ENCODE results near the gene IFNA17.
"Not testable (repeated sequence)": the region's sequence is repeated elsewhere in the genome, so short reads cannot be mapped to it uniquely, and the experiment has no call there.

IFNA17 gene

GRCh38 chr9:21228122-21228521, at the start of gene IFNA17:
TSS of gene IFNA17 (minus strand) at chr9:21228222. CDS start at chr9:21228173, 49 bp downstream.
- in situ Hi-C loops (cut with HindIII; ENCODE audit: low pct_unique_long_range_greater_than_20kb, low sequenced_read_pairs), result no loop called here
- TF ChIP-seq JUND (IDR thresholded peaks at IDR 0.05; ENCODE audit: low read depth), result no peak
- no peak for DNase-seq (ENCODE audit: low read depth in 1 of 2, low spot score in 1 of 2)

DNA sequence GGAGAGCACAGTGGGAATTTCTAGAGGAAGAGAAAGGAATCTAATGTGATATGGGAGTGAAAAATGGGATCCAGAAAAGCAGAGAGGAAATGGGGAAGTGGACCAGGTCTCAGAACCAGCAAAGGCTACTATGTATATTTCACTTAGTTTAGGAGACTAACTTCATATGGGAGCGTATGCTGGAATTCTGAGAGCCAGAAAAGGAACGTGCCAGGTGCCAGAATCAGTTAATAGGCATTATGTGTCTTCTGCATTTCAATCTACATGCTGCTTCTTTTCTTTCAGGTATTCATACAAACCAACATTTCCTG, 40.3 kb upstream of the IFNA17 start:
- no peak for TF ChIP-seq JUND (IDR thresholded peaks at IDR 0.05; ENCODE audit: low read depth)
- in situ Hi-C loops (cut with HindIII; ENCODE audit: low pct_unique_long_range_greater_than_20kb, low sequenced_read_pairs), result no loop called here
- DNase-seq (ENCODE audit: low read depth in 1 of 2, low spot score in 1 of 2), result no peak

DNA sequence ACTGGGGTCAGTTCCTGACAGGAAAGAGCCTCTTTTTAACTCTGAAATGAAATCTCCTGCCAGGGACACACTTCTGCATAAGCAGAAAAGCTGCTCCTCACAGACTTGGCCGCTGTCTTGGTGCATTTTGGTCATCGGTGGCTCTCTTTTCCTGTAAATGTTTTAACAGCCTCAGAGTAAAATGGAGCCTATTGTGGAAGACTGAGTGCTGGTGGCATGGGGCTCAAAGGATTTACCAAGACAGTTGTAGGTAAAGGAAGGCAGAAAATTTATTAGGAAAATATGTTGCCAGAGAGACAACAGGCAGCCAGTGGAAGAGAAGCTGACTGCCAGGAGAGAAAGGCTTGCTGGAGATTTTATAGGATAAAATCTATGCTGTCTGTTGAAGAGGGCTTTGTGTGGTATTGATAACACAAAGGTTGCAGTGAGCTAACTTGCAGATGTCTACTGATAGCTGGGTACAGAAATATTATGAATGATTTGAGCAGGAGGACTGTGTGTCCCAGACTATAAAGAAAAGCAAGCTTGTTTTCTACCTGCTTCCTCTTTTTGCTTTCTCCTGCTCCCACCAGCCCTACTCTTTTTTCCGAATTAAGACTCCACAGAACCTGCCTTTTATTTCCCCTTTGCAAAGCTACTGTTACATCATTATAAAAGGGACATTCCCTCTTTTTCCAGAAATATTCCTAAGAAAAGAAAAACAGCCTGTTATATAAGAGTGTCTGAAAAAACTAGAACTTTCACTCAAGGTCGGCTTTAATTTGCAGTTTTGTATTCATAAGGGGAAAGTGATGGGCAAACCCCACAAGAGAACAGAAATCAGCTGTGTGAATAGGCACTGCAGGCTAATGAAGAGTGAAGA, 39.7 kb upstream of the IFNA17 start:
- in situ Hi-C loops (cut with HindIII; ENCODE audit: low pct_unique_long_range_greater_than_20kb, low sequenced_read_pairs), result no loop called here
- DNase-seq (ENCODE audit: low read depth in 1 of 2, low spot score in 1 of 2), result no peak
- no peak for TF ChIP-seq JUND (IDR thresholded peaks at IDR 0.05; ENCODE audit: low read depth)

DNA sequence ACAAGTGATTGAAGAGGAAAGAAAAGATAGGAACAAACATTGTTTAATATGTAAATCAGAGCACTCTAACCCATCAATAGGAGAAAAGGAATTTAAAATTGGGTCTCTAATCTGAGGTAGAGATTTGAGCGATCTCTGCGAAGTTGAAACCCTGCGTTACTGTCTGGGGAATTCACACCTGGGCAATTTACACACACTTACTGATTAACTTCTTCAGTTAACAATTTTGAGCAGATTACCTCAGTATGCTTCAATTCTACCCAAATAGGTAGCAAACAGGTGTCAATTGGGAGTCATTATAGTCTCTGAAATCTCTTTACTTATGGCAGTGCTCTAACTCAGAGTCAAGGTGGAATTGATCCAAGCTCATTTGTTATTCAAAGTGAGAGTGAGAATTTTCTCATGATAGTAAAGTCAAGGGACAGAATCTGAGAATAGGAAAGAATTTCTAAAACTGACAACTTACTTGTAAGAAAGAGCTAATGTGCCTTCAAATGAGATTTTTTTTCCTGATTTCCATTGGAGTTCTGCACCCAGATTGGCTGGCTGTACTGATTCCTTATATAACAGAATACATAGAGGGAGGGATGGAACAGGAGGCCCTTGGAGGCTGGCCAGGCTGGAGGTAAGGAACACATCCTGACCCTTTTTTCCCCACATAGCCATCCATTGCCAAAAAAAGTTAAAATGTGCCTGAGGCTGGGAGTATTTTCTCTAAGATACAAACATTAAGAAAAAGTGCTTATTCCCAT, 38.9 kb upstream of the IFNA17 start:
- no peak for TF ChIP-seq JUND (IDR thresholded peaks at IDR 0.05; ENCODE audit: low read depth)
- no peak for DNase-seq (ENCODE audit: low read depth in 1 of 2, low spot score in 1 of 2)
- in situ Hi-C loops (cut with HindIII; ENCODE audit: low pct_unique_long_range_greater_than_20kb, low sequenced_read_pairs), result no loop called here

DNA sequence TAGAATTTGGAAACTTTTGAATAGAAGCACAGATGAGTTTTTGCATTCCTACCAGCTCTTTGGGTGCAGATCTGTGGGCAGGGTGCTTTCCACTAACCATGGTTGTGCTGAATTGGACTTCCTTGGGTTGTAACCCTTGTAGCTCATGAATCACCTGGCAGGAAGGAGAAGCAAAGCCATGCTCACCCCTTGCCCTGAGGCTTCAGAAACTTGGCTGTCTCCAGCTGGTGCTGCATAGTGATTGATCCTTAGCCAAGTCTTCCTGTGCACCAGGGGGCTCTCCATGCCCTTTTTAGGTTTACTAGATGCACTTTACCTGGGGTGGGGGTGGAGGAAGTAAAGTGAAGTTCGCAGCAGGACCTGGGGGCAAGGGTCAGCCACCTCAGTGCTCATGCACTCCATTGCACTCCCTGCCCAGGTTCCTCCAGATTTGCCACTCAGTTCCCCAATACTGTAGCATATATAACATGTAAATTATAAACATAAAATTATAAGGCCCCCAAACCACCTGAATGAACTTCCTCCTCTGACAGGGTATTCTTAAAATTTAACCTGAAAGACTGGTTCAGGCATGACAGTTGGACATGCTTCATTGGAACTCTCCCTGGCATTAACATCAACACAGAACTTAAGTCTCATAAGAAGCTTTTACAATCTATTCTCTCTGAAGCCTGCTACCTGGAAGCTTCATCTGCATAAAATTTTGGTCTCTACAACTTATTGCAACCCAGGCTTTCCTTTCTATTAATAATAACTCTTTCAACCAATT, 37.6 kb upstream of the IFNA17 start:
- DNase-seq (ENCODE audit: low read depth in 1 of 2, low spot score in 1 of 2), result peak in 1 of 2 experiments; percentile 39
- no peak for TF ChIP-seq JUND (IDR thresholded peaks at IDR 0.05; ENCODE audit: low read depth)
- in situ Hi-C loops (cut with HindIII; ENCODE audit: low pct_unique_long_range_greater_than_20kb, low sequenced_read_pairs), result no loop called here

GRCh38 chr9:21255538-21256212, 27.7 kb upstream of the IFNA17 start:
- no peak for TF ChIP-seq JUND (IDR thresholded peaks at IDR 0.05; ENCODE audit: low read depth)
- in situ Hi-C loops (cut with HindIII; ENCODE audit: low pct_unique_long_range_greater_than_20kb, low sequenced_read_pairs), result no loop called here
- peak in 1 of 2 experiments; percentile 76 for DNase-seq (ENCODE audit: low read depth in 1 of 2, low spot score in 1 of 2)

GRCh38 chr9:21252721-21253547, 24.9 kb upstream of the IFNA17 start:
- no peak for TF ChIP-seq JUND (IDR thresholded peaks at IDR 0.05; ENCODE audit: low read depth)
- DNase-seq (ENCODE audit: low read depth in 1 of 2, low spot score in 1 of 2), result peak in 1 of 2 experiments; percentile 61
- in situ Hi-C loops (cut with HindIII; ENCODE audit: low pct_unique_long_range_greater_than_20kb, low sequenced_read_pairs), result no loop called here

DNA sequence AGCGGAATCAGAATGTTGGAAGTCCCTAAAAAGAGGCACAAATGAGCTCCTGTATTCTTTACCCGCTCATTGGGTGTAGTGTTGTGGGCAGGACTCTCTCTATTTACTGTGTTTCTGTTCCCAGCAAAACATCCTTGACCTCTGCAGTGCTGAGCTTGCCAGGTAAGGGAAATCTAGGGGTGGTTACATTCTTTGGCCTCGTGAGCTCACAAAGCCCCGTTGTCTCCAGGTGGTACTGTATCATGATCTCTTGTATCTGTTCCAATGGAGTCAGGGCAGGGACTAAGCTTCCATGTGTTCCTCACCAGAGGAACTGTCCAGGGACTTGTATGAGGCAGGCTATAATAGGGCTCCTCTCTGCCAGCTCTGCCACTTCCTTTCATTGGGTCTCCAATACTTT, 23.6 kb upstream of the IFNA17 start:
- no peak for TF ChIP-seq JUND (IDR thresholded peaks at IDR 0.05; ENCODE audit: low read depth)
- in situ Hi-C loops (cut with HindIII; ENCODE audit: low pct_unique_long_range_greater_than_20kb, low sequenced_read_pairs), result no loop called here
- DNase-seq (ENCODE audit: low read depth in 1 of 2, low spot score in 1 of 2), result no peak

DNA sequence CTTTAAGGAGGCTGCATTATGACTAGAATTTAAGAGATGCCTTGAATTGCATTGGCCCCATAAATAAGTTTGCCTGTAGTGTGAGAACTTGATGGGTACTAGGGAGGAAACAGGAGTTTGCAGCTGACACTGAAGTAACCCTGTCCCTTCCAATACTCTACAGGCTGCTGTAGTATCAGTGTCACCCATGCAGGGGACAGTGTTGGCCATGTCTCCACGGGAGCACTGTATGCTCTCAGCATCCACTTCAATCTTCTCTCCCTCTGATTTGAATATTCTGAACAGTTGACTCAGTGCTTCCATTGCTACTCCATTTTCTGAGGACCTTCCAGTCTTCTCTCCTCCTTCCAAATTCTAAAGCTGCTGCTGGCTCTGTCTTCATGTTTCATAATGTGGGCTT, 23.2 kb upstream of the IFNA17 start:
- no peak for TF ChIP-seq JUND (IDR thresholded peaks at IDR 0.05; ENCODE audit: low read depth)
- in situ Hi-C loops (cut with HindIII; ENCODE audit: low pct_unique_long_range_greater_than_20kb, low sequenced_read_pairs), result no loop called here
- peak in 1 of 2 experiments; percentile 10 for DNase-seq (ENCODE audit: low read depth in 1 of 2, low spot score in 1 of 2)

- DNase-seq (ENCODE audit: low read depth in 1 of 2, low spot score in 1 of 2), result no peak
- in situ Hi-C loops (cut with HindIII; ENCODE audit: low pct_unique_long_range_greater_than_20kb, low sequenced_read_pairs), result no loop called here
- no peak for TF ChIP-seq JUND (IDR thresholded peaks at IDR 0.05; ENCODE audit: low read depth)
Observed at GRCh38 chr9:21244836-21245235, 16.8 kb upstream of the IFNA17 start.

GRCh38 chr9:21239911-21240310, 11.9 kb upstream of the IFNA17 start, which contains the start of gene IFNA14:
TSS of gene IFNA14 (minus strand) at chr9:21240005. CDS start at chr9:21239935, 70 bp downstream.
- no peak for TF ChIP-seq JUND (IDR thresholded peaks at IDR 0.05; ENCODE audit: low read depth)
- DNase-seq (ENCODE audit: low read depth in 1 of 2, low spot score in 1 of 2), result no peak
- in situ Hi-C loops (cut with HindIII; ENCODE audit: low pct_unique_long_range_greater_than_20kb, low sequenced_read_pairs), result no loop called here

DNA sequence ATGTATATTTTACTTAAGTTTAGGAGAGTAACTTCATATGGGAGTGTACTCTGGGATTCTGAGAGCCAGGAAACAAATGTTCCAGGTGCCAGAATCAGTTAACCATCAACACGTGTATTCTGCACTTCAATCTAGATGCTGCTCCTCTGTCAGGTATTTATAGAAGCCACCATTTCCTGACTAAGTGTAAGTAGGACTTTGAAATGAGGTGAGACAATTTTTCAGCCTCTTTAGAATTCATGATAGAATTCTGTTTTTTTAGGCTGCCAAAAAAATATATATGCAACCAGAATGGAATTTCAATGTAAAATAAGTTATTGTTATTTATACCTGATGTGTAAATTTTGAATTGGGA, 8.3 kb upstream of the IFNA17 start:
- in situ Hi-C loops (cut with HindIII; ENCODE audit: low pct_unique_long_range_greater_than_20kb, low sequenced_read_pairs); DNase-seq (ENCODE audit: low read depth in 1 of 2, low spot score in 1 of 2): not testable (repeated sequence)

GRCh38 chr9:21235468-21236359, 7.7 kb upstream of the IFNA17 start:
- in situ Hi-C loops (cut with HindIII; ENCODE audit: low pct_unique_long_range_greater_than_20kb, low sequenced_read_pairs), result not testable (repeated sequence)
- DNase-seq (ENCODE audit: low read depth in 1 of 2, low spot score in 1 of 2), result peak; percentile 17 to 69

All from T47D (cell line).